Glutamatergic neuron (in vitro differentiated cells): ENCODE measurements around the gene WNT10A. TPM values are rescaled to one million over a fixed set of nuclear protein-coding genes. Genes with fewer than 3 reads are reported as not detected.

Experiments used
- DNase-seq: peaks from one replicate; pipeline ENCODE4 v3.0.0; 2022
- H3K27ac Mint-ChIP-seq: one replicate; pipeline ENCODE4 v1.8.0; 2020; ENCODE audit warnings: mild to moderate bottlenecking, mixed read lengths, inconsistent platforms; ENCODE audit not compliant: unreplicated experiment
- H3K27me3 Mint-ChIP-seq: one replicate; pipeline ENCODE4 v1.8.0; 2020; ENCODE audit warnings: mild to moderate bottlenecking, moderate library complexity, mixed read lengths, inconsistent platforms; ENCODE audit not compliant: unreplicated experiment
- H3K36me3 Mint-ChIP-seq: one replicate; pipeline ENCODE4 v1.8.0; 2020; ENCODE audit warnings: mild to moderate bottlenecking, mixed read lengths, inconsistent platforms; ENCODE audit not compliant: unreplicated experiment
- H3K4me1 Mint-ChIP-seq: one replicate; pipeline ENCODE4 v1.8.0; 2020; ENCODE audit warnings: mild to moderate bottlenecking, low read depth, mixed read lengths, inconsistent platforms; ENCODE audit not compliant: unreplicated experiment
- H3K4me3 Mint-ChIP-seq: one replicate; pipeline ENCODE4 v1.8.0; 2020; ENCODE audit warnings: mild to moderate bottlenecking, mixed read lengths, inconsistent platforms; ENCODE audit not compliant: unreplicated experiment
- H3K9me3 Mint-ChIP-seq: one replicate; pipeline ENCODE4 v1.8.0; 2020; ENCODE audit warnings: mild to moderate bottlenecking, moderate library complexity, mixed read lengths, inconsistent platforms; ENCODE audit not compliant: unreplicated experiment
- total RNA-seq: library from RNA; stranded (reverse); fragmentation: NEBNext Ultra II Directional; extraction: Animal tissue kit (Norgen Biotek cat#: 25700); gene quantifications from one replicate; pipeline ENCODE4 v1.2.1, GENCODE V29; 2021; ENCODE audit not compliant: unreplicated experiment
- TF ChIP-seq, protein P1 (sequence below): fragments of 200-600 bp; sonication (generic); IDR thresholded peaks from one replicate; pipeline ENCODE4 v1.5.0; 2021; ENCODE audit not compliant: partially characterized antibody, unreplicated experiment

Gene WNT10A
- total RNA-seq, 1 donor from 2014 or later: 0.17 TPM

DNA sequence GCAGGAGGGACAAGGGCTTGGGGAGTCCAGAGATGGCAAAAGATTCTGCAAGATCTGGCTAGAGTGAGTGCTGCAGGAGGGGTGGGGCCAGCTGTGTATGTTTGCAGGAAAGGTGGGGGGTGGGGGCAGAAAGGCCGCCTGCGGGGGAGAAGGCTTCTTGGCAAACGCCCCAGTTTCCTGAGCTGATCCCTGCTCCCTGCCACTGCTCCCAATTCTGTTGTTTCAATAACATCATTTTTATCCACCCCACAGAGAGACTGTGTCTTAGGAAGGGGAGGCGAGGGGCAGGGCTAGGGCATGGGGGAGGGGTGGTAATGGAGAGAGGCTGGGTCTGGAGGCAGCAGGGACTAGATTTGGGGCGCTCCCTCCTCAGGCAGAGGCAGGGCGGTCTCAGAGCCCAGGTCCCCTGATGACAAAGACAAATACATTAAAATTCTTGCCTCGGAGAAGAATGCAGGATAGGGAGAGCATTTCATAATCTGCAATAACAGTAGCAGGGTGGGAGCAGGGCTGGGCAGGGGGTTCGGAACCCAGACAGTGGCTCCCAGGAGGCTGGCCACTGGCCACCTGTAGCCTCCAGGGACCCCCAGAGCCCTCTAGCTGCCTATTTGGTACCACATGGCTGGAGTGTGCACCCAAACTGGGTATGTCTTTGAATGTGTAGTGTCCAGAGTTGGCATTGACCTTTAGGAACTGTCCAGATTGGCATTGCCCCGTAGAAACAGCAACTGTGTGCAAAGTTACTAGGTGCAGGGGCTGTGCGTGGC is 23.1 kb upstream of the WNT10A start:
- Mint-ChIP-seq H3K27ac (no peak overlapping the region), H3K9me3 (peaks cover 2% of the 10 kb centered on the region), H3K36me3 (no peaks in the 10 kb centered on the region), H3K4me1 (peaks cover 13% of the 10 kb centered on the region), H3K4me3 (no peak overlapping the region), H3K27me3 (peaks cover 30% of the 10 kb centered on the region)
- DNase-seq: no peak
- TF ChIP-seq, protein P1, sequence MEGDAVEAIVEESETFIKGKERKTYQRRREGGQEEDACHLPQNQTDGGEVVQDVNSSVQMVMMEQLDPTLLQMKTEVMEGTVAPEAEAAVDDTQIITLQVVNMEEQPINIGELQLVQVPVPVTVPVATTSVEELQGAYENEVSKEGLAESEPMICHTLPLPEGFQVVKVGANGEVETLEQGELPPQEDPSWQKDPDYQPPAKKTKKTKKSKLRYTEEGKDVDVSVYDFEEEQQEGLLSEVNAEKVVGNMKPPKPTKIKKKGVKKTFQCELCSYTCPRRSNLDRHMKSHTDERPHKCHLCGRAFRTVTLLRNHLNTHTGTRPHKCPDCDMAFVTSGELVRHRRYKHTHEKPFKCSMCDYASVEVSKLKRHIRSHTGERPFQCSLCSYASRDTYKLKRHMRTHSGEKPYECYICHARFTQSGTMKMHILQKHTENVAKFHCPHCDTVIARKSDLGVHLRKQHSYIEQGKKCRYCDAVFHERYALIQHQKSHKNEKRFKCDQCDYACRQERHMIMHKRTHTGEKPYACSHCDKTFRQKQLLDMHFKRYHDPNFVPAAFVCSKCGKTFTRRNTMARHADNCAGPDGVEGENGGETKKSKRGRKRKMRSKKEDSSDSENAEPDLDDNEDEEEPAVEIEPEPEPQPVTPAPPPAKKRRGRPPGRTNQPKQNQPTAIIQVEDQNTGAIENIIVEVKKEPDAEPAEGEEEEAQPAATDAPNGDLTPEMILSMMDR: no peak

DNA sequence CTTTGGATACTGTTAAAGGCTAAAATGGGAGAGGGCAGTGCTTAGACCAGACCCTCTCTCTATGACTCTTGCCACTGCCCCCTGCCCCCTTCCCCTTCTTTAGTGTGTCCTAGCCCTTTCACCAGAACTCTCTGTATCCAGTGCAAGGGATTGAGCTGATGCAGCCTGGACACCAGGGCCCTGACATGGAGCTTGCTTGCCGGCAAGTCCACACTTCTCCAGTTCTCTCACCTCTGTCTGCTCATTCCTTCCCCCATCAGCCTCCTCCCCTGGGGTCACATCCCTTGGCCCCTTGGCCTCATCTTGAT is 22.6 kb upstream of the WNT10A start:
- H3K4me3 Mint-ChIP-seq: peak overlapping the region; percentile 5
- DNase-seq: no peak
- H3K9me3 Mint-ChIP-seq: peaks cover 2% of the 10 kb centered on the region
- H3K27me3 Mint-ChIP-seq: peaks cover 33% of the 10 kb centered on the region
- no peaks in the 10 kb centered on the region for H3K36me3 Mint-ChIP-seq
- TF ChIP-seq, protein P1: no peak
- peaks cover 13% of the 10 kb centered on the region for H3K4me1 Mint-ChIP-seq
- no peak overlapping the region for H3K27ac Mint-ChIP-seq

DNA sequence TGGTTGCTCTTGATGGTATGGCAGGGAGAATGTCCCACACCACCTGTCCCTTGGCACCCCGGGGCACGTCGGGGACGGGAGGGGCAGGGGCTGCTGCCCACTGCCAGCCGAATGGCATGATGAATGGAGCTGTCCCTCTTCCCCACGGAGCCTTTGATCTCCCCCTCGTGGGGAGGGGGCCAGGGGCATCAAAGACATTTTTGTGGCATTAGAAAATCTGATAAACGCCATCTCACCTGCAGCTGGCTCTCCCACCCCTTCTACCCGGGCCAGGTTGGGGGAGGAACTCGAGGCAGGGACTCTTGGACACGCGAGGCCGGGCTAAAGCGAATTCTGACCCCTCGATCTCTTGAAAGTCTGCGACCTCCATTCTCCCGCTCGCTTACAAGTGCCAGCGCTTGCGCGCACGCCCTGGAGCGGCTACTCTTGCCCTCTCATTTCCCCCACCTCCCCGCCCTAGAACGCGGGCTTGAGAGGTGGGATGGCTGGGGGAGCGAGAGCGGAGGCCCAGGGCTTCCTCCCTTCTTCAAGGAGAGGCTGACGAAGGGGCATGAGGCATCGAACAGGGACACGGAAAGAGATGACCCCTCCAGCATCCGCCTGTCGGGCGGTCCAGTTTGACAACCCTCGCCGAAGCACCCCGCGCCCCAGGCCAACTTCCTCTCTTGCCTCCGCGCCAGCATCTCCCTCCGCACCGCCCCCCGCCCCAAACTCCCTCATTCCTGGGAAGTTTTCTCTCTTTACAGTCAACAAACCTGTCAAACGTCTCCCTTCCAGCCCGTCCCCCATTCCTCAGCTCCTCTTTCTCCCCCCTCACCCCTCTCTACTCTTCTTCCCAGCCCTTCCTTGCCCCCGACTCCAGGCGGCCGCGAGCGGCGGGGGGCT is 21.7 kb upstream of the WNT10A start:
- TF ChIP-seq, protein P1: no peak
- Mint-ChIP-seq H3K9me3 (peaks cover 2% of the 10 kb centered on the region), H3K36me3 (no peaks in the 10 kb centered on the region), H3K27me3 (peaks cover 31% of the 10 kb centered on the region), H3K27ac (no peak overlapping the region), H3K4me3 (peak overlapping the region; percentile 75), H3K4me1 (peaks cover 10% of the 10 kb centered on the region)
- DNase-seq: no peak

DNA sequence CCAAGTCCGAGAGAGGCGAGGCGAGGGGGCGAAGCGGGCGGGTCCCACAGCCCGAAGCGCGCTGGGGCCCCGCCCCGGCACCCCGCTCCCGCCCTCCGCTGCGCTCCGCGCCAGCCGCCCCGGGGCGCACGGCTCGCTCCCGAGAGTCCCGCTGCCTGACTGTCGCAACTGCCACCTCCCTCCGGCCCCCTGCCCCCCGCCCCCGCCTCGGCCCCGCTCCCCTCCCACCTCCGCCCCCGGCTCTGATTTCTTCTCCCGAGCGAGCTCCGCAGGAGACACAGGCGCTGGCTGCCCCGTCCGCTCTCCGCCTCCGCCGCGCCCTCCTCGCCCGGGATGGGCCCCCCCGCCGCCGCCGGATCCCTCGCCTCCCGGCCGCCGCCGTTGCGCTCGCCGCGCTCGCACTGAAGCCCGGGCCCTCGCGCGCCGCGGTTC is 21.1 kb upstream of the WNT10A start, which contains the start of gene WNT6:
Gene WNT6 (plus strand): TSS at position 250 of the 432 bp plus-strand sequence. CDS start 233 bp downstream, outside the sequence.
- no peaks in the 10 kb centered on the region for H3K36me3 Mint-ChIP-seq
- peaks cover 28% of the 10 kb centered on the region for H3K27me3 Mint-ChIP-seq
- H3K27ac Mint-ChIP-seq: no peak within 1 kb of the TSS
- peak within 1 kb of the TSS; percentile 77 for H3K4me3 Mint-ChIP-seq
- peaks cover 10% of the 10 kb centered on the region for H3K4me1 Mint-ChIP-seq
- peak; percentile 56 for DNase-seq
- TF ChIP-seq, protein P1: no peak
- peaks cover 2% of the 10 kb centered on the region for H3K9me3 Mint-ChIP-seq
